H9 (cell line): ENCODE data around the gene SLC46A1. TPM values are rescaled to one million over a fixed set of nuclear protein-coding genes. Genes with fewer than 3 reads are reported as not detected.

Experiments used
- DNase-seq: peaks from one replicate; pipeline ENCODE4 v3.0.0-alpha.2; 2017
- H2AFZ ChIP-seq: one replicate; pipeline ENCODE4 v1.6.1; 2013; ENCODE audit warnings: mild to moderate bottlenecking, low read length, control low read depth, moderate library complexity
- H2AK5ac ChIP-seq: 2 replicates; pipeline ENCODE4 v1.6.1; 2013; ENCODE audit warnings: low read length, control low read depth, mixed read lengths; ENCODE audit not compliant: insufficient read length
- H2BK120ac ChIP-seq: one replicate; pipeline ENCODE4 v1.6.1; 2013; ENCODE audit warnings: low read depth, mild to moderate bottlenecking, low read length, control low read depth, inconsistent platforms; ENCODE audit not compliant: poor library complexity, severe bottlenecking
- H2BK12ac ChIP-seq: 2 replicates; pipeline ENCODE4 v1.6.1; 2013; ENCODE audit warnings: low read length, control low read depth, mixed read lengths, low read depth; ENCODE audit not compliant: insufficient read length
- H2BK15ac ChIP-seq: 2 replicates; pipeline ENCODE4 v1.6.1; 2013; ENCODE audit warnings: low read depth, low read length, control low read depth
- H2BK20ac ChIP-seq: one replicate; pipeline ENCODE4 v1.6.1; 2013; ENCODE audit warnings: low read depth, mild to moderate bottlenecking, low read length, control low read depth, inconsistent platforms; ENCODE audit not compliant: poor library complexity, severe bottlenecking
- H2BK5ac ChIP-seq: 2 replicates; pipeline ENCODE4 v1.6.1; 2013; ENCODE audit warnings: low read length, control low read depth, mixed read lengths; ENCODE audit not compliant: insufficient read length
- H3K14ac ChIP-seq: 2 replicates; pipeline ENCODE4 v1.6.1; 2013; ENCODE audit warnings: low read length, control low read depth; ENCODE audit not compliant: insufficient read depth
- H3K18ac ChIP-seq: 2 replicates; pipeline ENCODE4 v1.6.1; 2013; ENCODE audit warnings: low read depth, mild to moderate bottlenecking, mixed read lengths, low read length, control low read depth; ENCODE audit not compliant: insufficient read length
- H3K23ac ChIP-seq: 2 replicates; pipeline ENCODE4 v1.6.1; 2013; ENCODE audit warnings: low read length, control low read depth, mixed read lengths, low read depth; ENCODE audit not compliant: insufficient read length
- H3K23me2 ChIP-seq: 2 replicates; pipeline ENCODE4 v1.6.1; 2013; ENCODE audit warnings: low read depth, mild to moderate bottlenecking, mixed read lengths, low read length, control low read depth; ENCODE audit not compliant: insufficient read length, poor library complexity, severe bottlenecking
- H3K27ac ChIP-seq: 2 replicates; pipeline ENCODE4 v1.5.1; 2013; ENCODE audit warnings: low read length, control low read depth, mixed read lengths, low read depth; ENCODE audit not compliant: insufficient read length
- H3K27me3 ChIP-seq: 2 replicates; pipeline ENCODE4 v1.6.1; 2013; ENCODE audit warnings: low read length, control low read depth, inconsistent platforms; ENCODE audit not compliant: insufficient read depth
- H3K4ac ChIP-seq: 2 replicates; pipeline ENCODE4 v1.6.1; 2013; ENCODE audit warnings: low read depth, mild to moderate bottlenecking, control low read depth, inconsistent platforms, low read length, moderate library complexity
- H3K4me1 ChIP-seq: 2 replicates; pipeline ENCODE4 v1.6.1; 2013; ENCODE audit warnings: low read length, control low read depth, inconsistent platforms; ENCODE audit not compliant: insufficient read depth
- H3K4me2 ChIP-seq: 2 replicates; pipeline ENCODE4 v1.6.1; 2013; ENCODE audit warnings: low read length, control low read depth, mixed read lengths; ENCODE audit not compliant: insufficient read length, insufficient read depth
- H3K56ac ChIP-seq: 2 replicates; pipeline ENCODE4 v1.6.1; 2013; ENCODE audit warnings: low read depth, mild to moderate bottlenecking, mixed read lengths, low read length, control low read depth; ENCODE audit not compliant: insufficient read length
- H3K79me1 ChIP-seq: 2 replicates; pipeline ENCODE4 v1.6.1; 2013; ENCODE audit warnings: low read depth, mild to moderate bottlenecking, moderate library complexity, low read length, control low read depth, inconsistent platforms; ENCODE audit not compliant: insufficient read depth, poor library complexity, severe bottlenecking
- H3K79me2 ChIP-seq: 2 replicates; pipeline ENCODE4 v1.6.1; 2013; ENCODE audit warnings: low read length, control low read depth, inconsistent platforms; ENCODE audit not compliant: insufficient read depth
- H3K9ac ChIP-seq: 2 replicates; pipeline ENCODE4 v1.6.1; 2013; ENCODE audit warnings: low read length, control low read depth, mixed read lengths; ENCODE audit not compliant: insufficient read length; ENCODE audit errors: extremely low read depth
- H3K9me3 ChIP-seq: one replicate; pipeline ENCODE4 v1.6.1; 2013; ENCODE audit warnings: low read depth, low read length, inconsistent platforms; ENCODE audit not compliant: control insufficient read depth
- H3T11ph ChIP-seq: one replicate; pipeline ENCODE4 v1.6.1; 2013; ENCODE audit warnings: mild to moderate bottlenecking, low read length, control low read depth, inconsistent platforms
- H4K20me1 ChIP-seq: one replicate; pipeline ENCODE4 v1.6.1; 2013; ENCODE audit not compliant: control insufficient read depth, insufficient read length, insufficient read depth
- H4K5ac ChIP-seq: 2 replicates; pipeline ENCODE4 v1.6.1; 2013; ENCODE audit warnings: low read depth, mild to moderate bottlenecking, mixed read lengths, low read length, control low read depth; ENCODE audit not compliant: insufficient read length
- H4K8ac ChIP-seq: replicated peaks from 2 replicates; pipeline ENCODE4 v1.6.1; 2013; ENCODE audit warnings: low read length, control low read depth, mixed read lengths, low read depth; ENCODE audit not compliant: insufficient read length
- H4K91ac ChIP-seq: 2 replicates; pipeline ENCODE4 v1.6.1; 2013; ENCODE audit warnings: low read depth, mild to moderate bottlenecking, moderate library complexity, mixed read lengths, low read length, control low read depth; ENCODE audit not compliant: insufficient read length
- H3K27ac Mint-ChIP-seq, 3 experiments: 2 replicates in 2 of 3; 3 replicates in 1 of 3; pipeline ENCODE4 v1.8.0; 2020 to 2021; ENCODE audit warnings: mixed read lengths in 3 of 3, mild to moderate bottlenecking in 1 of 3, moderate library complexity in 1 of 3
- H3K27me3 Mint-ChIP-seq: 2 replicates; pipeline ENCODE4 v1.8.0; 2021; ENCODE audit warnings: low read depth, mild to moderate bottlenecking, moderate library complexity, mixed read lengths
- H3K36me3 Mint-ChIP-seq, 3 experiments: 2 replicates in 2 of 3; 3 replicates in 1 of 3; pipeline ENCODE4 v1.8.0; 2020 to 2021; ENCODE audit warnings: low read depth in 3 of 3, mixed read lengths in 3 of 3; ENCODE audit not compliant: insufficient read depth in 1 of 3
- H3K4me1 Mint-ChIP-seq, 2 experiments: 2 replicates each; pipeline ENCODE4 v1.8.0; 2020; ENCODE audit warnings: mixed read lengths in 2 of 2
- H3K4me3 Mint-ChIP-seq, 2 experiments: 2 replicates in 1 of 2; 3 replicates in 1 of 2; pipeline ENCODE4 v1.8.0; 2020 to 2021; ENCODE audit warnings: mild to moderate bottlenecking in 2 of 2, mixed read lengths in 2 of 2, moderate library complexity in 1 of 2
- H3K9me3 Mint-ChIP-seq, 2 experiments: 2 replicates in 1 of 2; 3 replicates in 1 of 2; pipeline ENCODE4 v1.8.0; 2020; ENCODE audit warnings: mild to moderate bottlenecking in 2 of 2, mixed read lengths in 2 of 2, moderate library complexity in 1 of 2
- CTCF ChIP-seq: fragments of 200-600 bp; sonication (generic); conservative IDR thresholded peaks from 3 replicates; pipeline ENCODE4 v1.8.0; 2021; ENCODE audit warnings: antibody characterized with exemption, mild to moderate bottlenecking
- WGBS: extraction: QIAGEN DNeasy Blood & Tissue Kit; methylation state at CpG from one replicate; pipeline ENCODE4 v1.1.7; 2013; ENCODE audit warnings: missing lambda C conversion rate, low lambda C conversion rate, mixed read lengths; ENCODE audit not compliant: insufficient read length; ENCODE audit errors: extremely low coverage; 5-methylcytosine and 5-hydroxymethylcytosine counted together
- long read RNA-seq: library from polyadenylated mRNA; unstranded; transcript quantifications from one replicate; pipeline ENCODE4 v2.0.0, GENCODE V29; 2020
- total RNA-seq: library from RNA; stranded (reverse); gene quantifications from 2 replicates; pipeline ENCODE4 v1.2.1, GENCODE V29; 2021

Gene SLC46A1
- 8.7 and 9.1 TPM in 2 replicates for total RNA-seq
- long read RNA-seq, full-length matches to known transcripts, result 13 of 20 reads
- long read RNA-seq, partial matches to known transcripts, result 0 of 20 reads
- long read RNA-seq, other reads (novel, unspliced or antisense), result 7 of 20 reads

DNA sequence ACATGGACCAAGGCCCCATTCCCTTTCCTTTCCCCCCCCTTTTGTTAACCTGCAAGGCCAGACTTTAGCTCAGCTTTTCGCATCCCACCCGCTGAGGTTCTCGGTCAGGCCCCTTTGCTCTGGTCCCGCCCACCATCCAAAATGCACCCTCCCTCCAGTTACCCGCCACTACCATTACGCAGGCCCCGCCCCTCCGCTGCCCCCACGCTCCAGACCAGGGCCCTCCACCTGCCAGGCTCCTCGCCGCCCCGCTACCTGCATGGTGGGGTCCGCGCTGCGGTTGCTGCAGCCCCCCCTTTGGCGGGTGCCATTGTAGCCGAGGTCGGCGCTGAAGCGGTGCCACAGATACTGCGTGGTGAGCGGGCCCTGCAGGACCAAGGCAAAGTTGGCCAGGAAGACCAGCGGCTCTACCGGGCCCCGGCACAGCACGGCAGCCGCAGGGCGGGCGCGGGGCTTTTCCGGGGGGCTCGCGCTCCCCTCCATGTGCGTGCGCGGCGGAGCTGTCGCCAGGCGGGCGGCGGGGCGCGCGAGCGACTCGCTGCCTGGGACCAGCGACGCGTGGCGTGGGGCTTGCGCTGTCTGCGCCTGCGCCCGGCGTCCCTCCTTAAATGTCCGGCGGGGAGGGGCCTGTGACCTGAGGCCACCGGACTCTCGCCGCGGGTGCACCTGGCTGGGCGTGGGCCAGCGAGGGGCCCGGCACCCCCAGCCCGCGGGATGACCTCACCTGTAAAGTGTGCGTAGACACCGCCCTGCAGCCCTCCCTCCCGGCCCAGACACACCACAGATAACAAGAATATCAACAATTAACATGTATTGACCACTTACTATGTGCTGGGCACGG, at the start of gene SLC46A1:
Gene SLC46A1, minus strand, starts transcription at position 581 of the 841 bp plus-strand sequence. Its CDS starts 98 bp downstream, at position 483.
- H3K27ac ChIP-seq, result no peak within 1 kb of the TSS
- H4K5ac ChIP-seq, result no peak within 1 kb of the TSS
- no peak within 1 kb of the TSS for H2BK15ac ChIP-seq
- no peak within 1 kb of the TSS for H4K8ac ChIP-seq
- H3K14ac ChIP-seq, result peak within 1 kb of the TSS; percentile 46
- H2BK5ac ChIP-seq, result no peak within 1 kb of the TSS
- peak within 1 kb of the TSS; percentile 68 to 85 for H3K4me3 Mint-ChIP-seq
- no CpG with 5 or more reads among the region's 70 CpGs for WGBS
- H2BK20ac ChIP-seq, result no peak within 1 kb of the TSS
- H3K27ac Mint-ChIP-seq, result peak within 1 kb of the TSS in 2 of 3 experiments; percentile 44 to 88; a peak in 2 of 7 replicates
- peak within 1 kb of the TSS; percentile 29 for H3K9ac ChIP-seq
- H2BK12ac ChIP-seq, result no peak within 1 kb of the TSS
- no peaks in the 10 kb centered on the region for H4K20me1 ChIP-seq
- H3K27me3 Mint-ChIP-seq, result peaks cover 57% of the 10 kb centered on the region
- H3K4me1 ChIP-seq, result peaks cover 15% of the 10 kb centered on the region; the same call in 1 of the 2 replicates
- H2BK120ac ChIP-seq, result no peak within 1 kb of the TSS
- H3K9me3 Mint-ChIP-seq, result no peaks in the 10 kb centered on the region
- peaks cover 9% of the 10 kb centered on the region for H3K23me2 ChIP-seq
- TF ChIP-seq CTCF, result no peak
- H3K36me3 Mint-ChIP-seq, result peaks cover 0 to 6% (median 0%) of the 10 kb centered on the region in 3 experiments; a peak in 2 of 7 replicates
- DNase-seq, result peak; percentile 89
- no peak within 1 kb of the TSS for H3K4ac ChIP-seq
- H3K23ac ChIP-seq, result no peak within 1 kb of the TSS
- no peaks in the 10 kb centered on the region for H3K9me3 ChIP-seq
- H3K79me2 ChIP-seq, result no peaks in the 10 kb centered on the region
- H2AK5ac ChIP-seq, result no peak within 1 kb of the TSS
- H3T11ph ChIP-seq, result no peak within 1 kb of the TSS
- H3K27me3 ChIP-seq, result no peaks in the 10 kb centered on the region; the same call in 1 of the 2 replicates
- H2AFZ ChIP-seq, result no peak within 1 kb of the TSS
- peak within 1 kb of the TSS; percentile 41 for H3K18ac ChIP-seq
- H4K91ac ChIP-seq, result no peak within 1 kb of the TSS
- H3K56ac ChIP-seq, result no peak within 1 kb of the TSS
- peaks cover 64 to 69% of the 10 kb centered on the region in 2 experiments for H3K4me1 Mint-ChIP-seq
- peak within 1 kb of the TSS; percentile 39 for H3K4me2 ChIP-seq
- no peaks in the 10 kb centered on the region for H3K79me1 ChIP-seq
